ENCODE data around the gene SKIC3.

DNA sequence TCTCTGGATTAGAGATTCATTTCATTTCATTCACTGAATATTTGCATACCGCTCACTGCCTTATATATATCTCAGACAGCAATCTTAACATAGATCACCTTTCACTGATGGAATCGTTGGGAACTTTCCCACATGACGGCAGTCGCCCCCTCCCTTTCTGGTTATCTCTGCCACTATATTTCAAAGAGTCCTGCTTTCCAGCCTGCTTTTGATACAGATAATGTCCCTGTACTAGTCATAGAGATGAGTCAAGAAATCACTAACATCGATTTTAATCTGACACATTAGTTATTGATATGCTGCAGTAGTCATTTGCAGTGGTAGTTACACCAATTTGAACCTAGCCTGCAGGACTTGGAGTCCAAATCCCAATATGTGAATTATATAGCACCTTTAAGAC, 8.6 kb upstream of the SKIC3 start:
- TF ChIP-seq CTCF (IDR thresholded peaks at IDR 0.05) = no peak
- no peak for TF ChIP-seq POLR2AphosphoS5 (IDR thresholded peaks at IDR 0.05)
- TF ChIP-seq EP300 (IDR thresholded peaks at IDR 0.05) = no peak
- TF ChIP-seq POLR2A (IDR thresholded peaks at IDR 0.05) = no peak

Measured in stomach (tissue), 4 donors.